Uterus (tissue), 4 donors: ENCODE data around the gene SLC35G1. TPM values are rescaled to one million over a fixed set of nuclear protein-coding genes. Genes with fewer than 3 reads are reported as not detected.

Source experiments
- DNase-seq, 2 donors: peaks; one replicate each; pipeline ENCODE4 v3.0.0-alpha.2; 2019 to 2020
- H3K27ac ChIP-seq, 2 donors: fragments of 200-600 bp; sonication (generic); 1 replicate in 1 of 2; 2 replicates in 1 of 2; pipeline ENCODE4 v1.5.1; 2016 to 2018
- H3K27me3 ChIP-seq, 2 donors: fragments of 200-600 bp; sonication (generic); one replicate each; pipeline ENCODE4 v1.5.1; 2018 to 2019; ENCODE audit warnings: control low read depth in 1 of 2
- H3K36me3 ChIP-seq, 2 donors: fragments of 200-600 bp; sonication (generic); one replicate each; pipeline ENCODE4 v1.5.1; 2019; ENCODE audit warnings: control low read depth in 1 of 2
- H3K4me1 ChIP-seq, 2 donors: fragments of 200-600 bp; sonication (generic); one replicate each; pipeline ENCODE4 v1.5.1; 2018 to 2019; ENCODE audit warnings: control low read depth in 1 of 2
- H3K4me3 ChIP-seq, 2 donors: fragments of 200-600 bp; sonication (generic); 1 replicate in 1 of 2; 2 replicates in 1 of 2; pipeline ENCODE4 v1.5.1; 2018 to 2019; ENCODE audit warnings: mild to moderate bottlenecking in 1 of 2
- H3K9me3 ChIP-seq, 2 donors: fragments of 200-600 bp; sonication (generic); one replicate each; pipeline ENCODE4 v1.5.1; 2019; ENCODE audit warnings: control low read depth in 1 of 2
- CTCF ChIP-seq, 4 experiments: fragments of 200-600 bp in 2 of 4; fragments of 450-650 bp in 2 of 4; sonication (generic) in 2 of 4; IDR thresholded peaks; one replicate each; pipeline ENCODE4 v1.5.1; 2016 to 2019; ENCODE audit warnings: antibody characterized with exemption in 4 of 4, mild to moderate bottlenecking in 2 of 4, moderate library complexity in 1 of 4
- POLR2A ChIP-seq, 2 donors: fragments of 450-650 bp; IDR thresholded peaks; one replicate each; pipeline ENCODE4 v1.6.1; 2016; ENCODE audit warnings: antibody characterized with exemption in 2 of 2, mild to moderate bottlenecking in 1 of 2, moderate library complexity in 1 of 2
- intact Hi-C: fragments of 100-400 bp; cut with DNase I; formaldehyde crosslinking; loops from one replicate; pipeline ENCODE4 v1.15.1; 2023; ENCODE audit warnings: low total_unique reads
- total RNA-seq, 4 donors: library from RNA; depleted of rRNA in 3 of 4; stranded (reverse); fragments of >200 nt in 3 of 4; gene quantifications; one replicate each; pipeline versions ENCODE4 v1.1.0 to v1.2.4, GENCODE V29; 2014 to 2023
- donor health status: DM: yes; HTN: yes; CAD: no.

Gene SLC35G1
- total RNA-seq, 4 donors from 2014 or later: 2.8 to 6.7 (median 4.8) TPM

GRCh38 chr10:93861825-93862224 is 32.0 kb upstream of the SLC35G1 start:
- TF ChIP-seq CTCF (IDR thresholded peaks at IDR 0.05): no peak
- Histone ChIP-seq H3K9me3 (no peaks in the 10 kb centered on the region), H3K36me3 (no peaks in the 10 kb centered on the region), H3K27me3 (no peaks in the 10 kb centered on the region), H3K27ac (no peak overlapping the region), H3K4me1 (no peaks in the 10 kb centered on the region), H3K4me3 (no peak overlapping the region)
- DNase-seq: no peak
- intact Hi-C loops: no loop called here

GRCh38 chr10:93865794-93866425 is 27.9 kb upstream of the SLC35G1 start:
- H3K27me3 ChIP-seq: no peaks in the 10 kb centered on the region
- no peak overlapping the region for H3K27ac ChIP-seq
- no peaks in the 10 kb centered on the region for H3K9me3 ChIP-seq
- DNase-seq: no peak
- intact Hi-C loops: no loop called here
- H3K4me3 ChIP-seq: no peak overlapping the region
- H3K4me1 ChIP-seq: no peaks in the 10 kb centered on the region
- TF ChIP-seq POLR2A (IDR thresholded peaks at IDR 0.05) (no peak), CTCF (IDR thresholded peaks at IDR 0.05) (no peak)
- H3K36me3 ChIP-seq: no peaks in the 10 kb centered on the region

GRCh38 chr10:93867525-93867924 is 26.3 kb upstream of the SLC35G1 start:
- Histone ChIP-seq H3K27ac (no peak overlapping the region), H3K36me3 (no peaks in the 10 kb centered on the region), H3K4me1 (no peaks in the 10 kb centered on the region), H3K27me3 (no peaks in the 10 kb centered on the region), H3K9me3 (no peaks in the 10 kb centered on the region), H3K4me3 (no peak overlapping the region)
- intact Hi-C loops: no loop called here
- no peak for TF ChIP-seq CTCF (IDR thresholded peaks at IDR 0.05)
- no peak for TF ChIP-seq POLR2A (IDR thresholded peaks at IDR 0.05)
- no peak for DNase-seq

GRCh38 chr10:93871671-93872204 is 22.0 kb upstream of the SLC35G1 start:
- Histone ChIP-seq H3K36me3 (no peaks in the 10 kb centered on the region), H3K4me3 (no peak overlapping the region), H3K27me3 (no peaks in the 10 kb centered on the region), H3K4me1 (no peaks in the 10 kb centered on the region), H3K9me3 (no peaks in the 10 kb centered on the region), H3K27ac (no peak overlapping the region)
- DNase-seq: no peak
- no peak for TF ChIP-seq POLR2A (IDR thresholded peaks at IDR 0.05)
- TF ChIP-seq CTCF (IDR thresholded peaks at IDR 0.05): no peak
- intact Hi-C loops: no loop called here

GRCh38 chr10:93872375-93873158 is 21.2 kb upstream of the SLC35G1 start:
- intact Hi-C loops: no loop called here
- no peak for DNase-seq
- TF ChIP-seq CTCF (IDR thresholded peaks at IDR 0.05): no peak
- no peak for TF ChIP-seq POLR2A (IDR thresholded peaks at IDR 0.05)

More at GRCh38 chr10:93872375-93873158, 21.2 kb upstream of the SLC35G1 start:
- no peaks in the 10 kb centered on the region for H3K36me3 ChIP-seq
- H3K27ac ChIP-seq: no peak overlapping the region
- H3K4me3 ChIP-seq: no peak overlapping the region
- H3K27me3 ChIP-seq: no peaks in the 10 kb centered on the region
- no peaks in the 10 kb centered on the region for H3K9me3 ChIP-seq
- no peaks in the 10 kb centered on the region for H3K4me1 ChIP-seq
